ENCODE data around the gene ST7.

- no peak for TF ChIP-seq CTCF (conservative IDR thresholded peaks at IDR 0.05 in 1 of 2, IDR thresholded peaks at IDR 0.05 in 1 of 2; ENCODE audit: extremely low read depth in 1 of 2, insufficient read depth in 1 of 2, low read depth in 1 of 2, low read length in 2 of 2)
- no peak for TF ChIP-seq EZH2 (IDR thresholded peaks at IDR 0.05; ENCODE audit: borderline replicate concordance, low read length)
Observed at GRCh38 chr7:116994611-116995010, 41.3 kb downstream of the ST7 start.

Measured in mammary epithelial cell (primary cell).